Left renal pelvis (tissue), 4 donors: ENCODE data around the gene WNT10A. TPM values are rescaled to one million over a fixed set of nuclear protein-coding genes. Genes with fewer than 3 reads are reported as not detected.

Experiments
- DNase-seq, 4 donors: peaks; one replicate each; pipeline ENCODE4 v3.0.0-alpha.2; 2013; ENCODE audit warnings: low read depth in 4 of 4, low spot score in 3 of 4
- polyA plus RNA-seq, 4 donors: library from polyadenylated mRNA; unstranded; fragments of 120-200 nt; gene quantifications; one replicate each; pipeline ENCODE4 v1.2.1, GENCODE V29; 2013; ENCODE audit not compliant: insufficient read length in 4 of 4

Gene WNT10A
- polyA plus RNA-seq, 4 donors = 0.08 to 1.5 (median 0.96) TPM

- no peak for DNase-seq
Observed at GRCh38 chr2:218892693-218893348, 12.2 kb downstream of the WNT10A start.

GRCh38 chr2:218893349-218894150 is 12.9 kb downstream of the WNT10A start:
- DNase-seq = no peak

- no peak for DNase-seq
Observed at GRCh38 chr2:218894151-218894879, 13.7 kb downstream of the WNT10A start.

GRCh38 chr2:218894880-218895157 is 14.2 kb downstream of the WNT10A start:
- no peak for DNase-seq

- no peak for DNase-seq
Observed at GRCh38 chr2:218895326-218895725, 14.7 kb downstream of the WNT10A start.

GRCh38 chr2:218895759-218896500 is 15.3 kb downstream of the WNT10A start:
- no peak for DNase-seq

- DNase-seq = no peak
Observed at GRCh38 chr2:218896501-218897393, 16.1 kb downstream of the WNT10A start.

GRCh38 chr2:218897394-218898108 is 16.9 kb downstream of the WNT10A start:
- no peak for DNase-seq

- DNase-seq = no peak
Observed at GRCh38 chr2:218898109-218898878, 17.6 kb downstream of the WNT10A start.

- DNase-seq = no peak
Observed at GRCh38 chr2:218899147-218899546, 18.5 kb downstream of the WNT10A start.

GRCh38 chr2:218902427-218902826 is 21.8 kb downstream of the WNT10A start:
- no peak for DNase-seq

GRCh38 chr2:218904176-218904575 is 23.5 kb downstream of the WNT10A start:
- DNase-seq = no peak

GRCh38 chr2:218908721-218909619 is 28.3 kb downstream of the WNT10A start:
- DNase-seq = peak; percentile 74 to 79 (median 76)

- no peak for DNase-seq
Observed at GRCh38 chr2:218910741-218911140, 30.1 kb downstream of the WNT10A start.

- no peak for DNase-seq
Observed at GRCh38 chr2:218920504-218920903, 39.9 kb downstream of the WNT10A start.

- DNase-seq = no peak
Observed at GRCh38 chr2:218924757-218925156, 44.1 kb downstream of the WNT10A start.

GRCh38 chr2:218925434-218925833 is 44.8 kb downstream of the WNT10A start:
- DNase-seq = no peak

GRCh38 chr2:218927422-218927821 is 46.8 kb downstream of the WNT10A start:
- no peak for DNase-seq
